HG03520 (cell line): ENCODE results near the gene PER1.

Experiments used
- ATAC-seq: cut with Tn5 transposase; IDR thresholded peaks from one replicate; pipeline ENCODE4 v1.9.1; 2021; ENCODE audit warnings: mild to moderate bottlenecking, moderate library complexity; ENCODE audit not compliant: unreplicated experiment

PER1 gene

DNA sequence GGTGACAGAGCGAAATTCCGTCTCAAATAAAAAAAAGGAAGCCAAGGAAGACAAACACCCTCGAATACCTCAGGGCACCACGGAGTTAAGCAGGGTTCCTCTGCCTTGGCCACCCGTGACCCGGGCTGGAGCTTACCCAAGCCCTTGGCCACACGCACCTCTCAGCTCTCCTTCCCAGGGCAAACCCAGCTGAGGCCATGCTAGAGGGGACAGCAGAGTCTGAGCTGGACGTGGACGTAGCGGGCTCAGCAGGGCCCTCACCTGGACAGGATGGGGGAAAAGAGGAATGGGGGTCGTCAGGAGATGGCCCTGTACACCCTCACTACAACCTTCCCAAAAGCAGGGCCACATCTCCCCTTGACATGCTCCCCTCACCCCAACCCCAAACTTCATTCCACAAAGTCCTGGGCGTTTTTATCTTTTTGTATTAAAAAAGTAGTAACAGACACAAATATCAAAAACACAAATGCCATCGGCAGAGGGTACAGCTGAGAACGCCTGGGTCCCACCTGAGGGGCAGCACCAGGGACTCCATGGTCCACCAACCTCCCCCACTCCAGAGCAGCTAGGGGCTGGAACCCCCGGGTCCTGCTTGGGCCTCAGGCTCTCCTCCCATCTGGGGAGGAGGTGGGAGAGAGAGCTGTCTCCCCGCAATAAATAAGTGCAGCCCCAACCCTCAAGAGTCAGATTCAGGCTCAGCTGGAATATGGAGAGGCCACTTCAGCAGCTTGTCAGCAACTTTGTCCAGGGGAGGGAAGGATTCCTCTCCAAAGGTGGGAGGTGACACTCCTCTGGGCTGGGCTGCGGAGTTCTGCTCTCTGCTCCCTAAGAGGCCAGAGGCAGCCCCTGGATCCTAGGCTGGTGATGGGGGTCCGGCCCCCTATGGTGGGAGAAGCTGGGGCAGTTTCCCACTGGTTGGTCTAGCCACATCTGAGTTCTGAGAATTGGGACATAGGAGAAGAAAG, 11.9 kb downstream of the PER1 start:
- ATAC-seq = no peak

DNA sequence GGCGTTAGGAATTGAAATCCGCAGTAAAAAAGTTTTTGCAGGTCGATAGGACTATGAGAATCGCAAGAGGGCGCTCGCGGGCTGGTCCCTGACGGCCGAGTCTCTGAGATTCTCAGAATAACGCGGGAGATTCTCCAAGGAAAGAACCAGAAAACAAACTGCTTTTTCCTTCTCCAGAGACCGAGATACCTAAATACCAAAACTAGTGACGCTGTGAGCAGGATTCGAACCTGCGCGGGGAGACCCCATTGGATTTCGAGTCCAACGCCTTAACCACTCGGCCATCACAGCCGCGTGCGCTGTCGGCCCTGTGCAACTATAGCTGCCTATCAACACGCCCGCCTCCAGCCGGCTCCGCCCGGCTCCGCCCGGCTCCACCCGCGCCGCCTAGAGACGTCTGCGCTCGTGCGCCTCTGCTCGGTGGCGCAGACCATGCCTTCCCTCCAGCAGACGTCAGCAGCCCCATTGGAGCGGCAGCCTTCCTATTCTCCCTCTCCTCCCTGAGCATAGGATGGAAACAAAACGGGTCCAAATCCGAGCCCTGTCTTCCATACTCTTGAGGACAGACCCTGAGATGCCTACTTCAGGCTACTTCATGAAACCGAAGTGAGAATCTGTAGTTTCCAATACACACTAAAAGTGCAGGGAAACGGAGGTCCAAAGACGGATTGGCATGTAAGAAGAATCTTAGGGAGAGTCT, 13.4 kb downstream of the PER1 start:
- ATAC-seq = peak; percentile 76

DNA sequence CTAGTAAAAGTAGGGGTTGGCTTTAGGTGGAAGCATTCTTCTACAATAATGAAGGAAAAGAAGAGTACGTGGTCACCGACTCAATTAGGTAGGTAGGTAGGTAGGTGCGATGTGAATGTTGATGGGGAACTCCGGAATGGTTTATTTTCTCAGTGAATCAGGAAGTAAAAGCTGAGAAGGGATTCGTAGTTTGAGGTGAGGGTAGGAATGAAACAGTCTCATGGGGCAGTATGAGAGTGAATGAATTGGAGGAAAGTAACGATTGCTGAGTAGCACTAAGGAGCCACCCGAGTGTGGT, 13.9 kb downstream of the PER1 start:
- no peak for ATAC-seq

DNA sequence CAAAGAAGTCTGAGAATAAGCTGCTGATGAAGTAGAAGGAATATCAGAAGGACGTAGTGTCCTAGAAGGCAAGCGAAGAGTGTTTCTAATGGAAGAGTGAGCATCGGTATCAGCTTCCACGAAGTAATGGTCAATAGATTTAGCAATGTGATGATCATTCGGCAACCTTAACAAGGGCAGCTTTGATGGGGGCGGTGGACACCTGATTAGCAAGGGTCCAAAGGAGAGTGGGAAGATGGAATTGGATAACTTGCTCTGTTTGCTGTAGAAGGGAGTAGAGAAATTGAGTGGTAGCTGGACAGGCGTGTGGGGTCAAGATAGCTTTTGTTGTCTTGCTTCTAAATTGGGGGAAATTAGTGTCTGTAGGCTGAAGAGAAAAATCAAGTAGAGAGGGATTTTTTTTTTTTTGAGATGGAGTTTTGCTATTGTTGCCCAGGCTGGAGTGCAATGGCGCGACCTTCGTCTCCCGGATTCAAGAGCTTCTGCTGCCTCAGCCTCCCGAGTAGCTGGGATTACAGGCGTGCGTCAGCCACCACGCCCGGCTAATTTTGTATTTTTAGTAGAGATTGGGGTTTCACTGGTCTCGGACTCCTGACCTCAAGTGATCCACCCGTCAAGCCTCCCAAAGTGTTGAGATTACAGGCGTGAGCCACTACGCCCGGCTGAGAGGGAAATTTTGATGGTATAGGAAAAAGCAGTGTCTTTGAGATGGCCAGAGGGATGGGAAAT, 14.4 kb downstream of the PER1 start:
- ATAC-seq = no peak

DNA sequence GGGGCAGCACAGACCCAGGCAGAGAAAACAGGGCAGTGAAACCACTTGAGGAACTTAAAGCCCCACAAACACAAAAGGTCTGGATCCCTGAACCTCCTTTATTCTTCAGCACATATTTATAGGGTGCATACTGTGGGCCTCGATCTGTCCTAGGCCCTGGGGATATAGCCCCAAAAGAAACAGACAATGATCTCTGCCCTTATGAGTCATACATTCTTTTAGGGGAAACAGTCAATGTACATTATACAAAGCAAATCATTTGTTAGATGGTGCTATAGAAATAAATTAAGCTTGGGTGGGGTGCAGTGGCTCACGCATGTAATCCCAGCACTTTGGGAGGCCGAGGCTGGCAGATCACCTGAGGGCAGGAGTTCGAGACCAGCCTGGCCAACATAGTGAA, 18.3 kb downstream of the PER1 start:
- no peak for ATAC-seq

DNA sequence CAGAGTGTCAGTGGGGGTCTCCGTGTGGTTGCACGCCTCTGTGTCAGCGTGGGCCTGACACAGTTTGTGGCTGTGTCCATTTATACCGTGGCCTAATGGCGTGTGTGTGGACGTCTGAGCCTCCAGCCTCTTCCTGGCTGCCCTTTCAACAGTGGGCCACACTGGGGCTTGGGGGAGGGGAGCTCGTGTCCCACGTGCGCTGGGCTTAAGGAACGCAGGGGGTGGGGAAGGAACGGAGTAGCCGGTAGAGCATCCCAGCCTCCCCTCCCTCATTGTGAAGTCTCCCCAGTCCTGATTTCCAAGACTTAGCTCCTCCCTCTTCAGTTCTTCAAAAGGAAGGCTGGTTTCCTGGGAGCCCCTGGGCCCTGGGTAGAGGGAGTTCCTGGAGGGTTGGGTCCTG, 18.8 kb downstream of the PER1 start:
- ATAC-seq = no peak

DNA sequence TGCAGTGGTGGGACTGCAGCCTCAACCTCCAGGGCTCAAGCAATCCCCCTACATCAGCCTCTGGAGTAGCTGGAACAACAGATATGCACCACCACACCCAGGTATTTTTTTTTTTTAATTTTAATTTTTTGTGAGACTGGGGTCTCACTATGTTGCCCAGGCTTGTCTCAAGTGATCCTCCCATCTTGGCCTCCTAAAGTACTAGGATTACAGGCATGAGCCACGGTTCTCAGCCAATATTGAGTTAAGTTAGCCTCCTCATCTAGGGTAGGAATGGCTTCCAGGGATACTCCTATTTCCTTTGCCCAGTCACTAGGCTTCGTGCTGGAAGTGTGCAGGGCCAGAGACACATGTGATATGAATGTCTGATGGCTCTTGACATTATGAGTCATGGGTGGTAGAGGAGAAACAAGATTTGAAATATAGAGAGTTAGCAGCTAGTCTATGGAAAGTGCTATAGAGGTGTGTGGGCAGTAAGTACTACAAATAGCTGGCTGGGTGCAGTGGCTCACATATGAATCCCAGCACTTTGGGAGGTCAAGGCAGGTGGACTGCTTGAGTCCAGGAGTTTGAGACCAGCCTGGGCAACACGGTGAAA, 20.3 kb downstream of the PER1 start:
- ATAC-seq = no peak

DNA sequence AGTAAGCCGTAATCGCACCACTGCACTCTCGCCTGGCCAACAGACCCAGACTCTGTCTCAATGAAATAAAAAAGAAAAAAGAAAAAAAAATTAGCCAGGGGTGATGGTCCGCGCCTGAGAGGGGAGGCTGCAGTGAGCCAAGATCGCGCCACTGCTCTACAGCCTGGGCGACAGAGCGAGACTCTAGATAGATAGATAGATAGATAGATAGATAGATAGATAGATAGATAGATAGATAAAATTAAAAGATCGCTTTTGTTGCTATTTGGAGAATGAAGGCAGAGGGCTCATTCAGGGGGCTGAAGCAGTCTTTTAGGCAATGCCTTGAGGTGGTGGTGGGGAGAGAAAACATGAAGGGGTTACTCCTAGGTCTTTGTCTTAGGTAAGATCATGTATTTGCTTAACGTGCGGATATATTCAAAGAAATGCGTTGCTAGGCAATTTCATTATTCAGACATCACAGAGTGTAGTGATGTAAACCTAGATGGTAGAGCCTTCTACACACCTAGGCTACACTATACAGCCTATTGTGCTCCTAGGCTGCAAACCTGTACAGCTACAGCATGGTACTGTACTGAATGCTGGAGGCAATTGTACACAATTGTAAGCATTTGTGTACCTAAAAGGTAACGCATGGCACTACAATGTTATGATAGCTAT, 23.9 kb downstream of the PER1 start:
- ATAC-seq = no peak

DNA sequence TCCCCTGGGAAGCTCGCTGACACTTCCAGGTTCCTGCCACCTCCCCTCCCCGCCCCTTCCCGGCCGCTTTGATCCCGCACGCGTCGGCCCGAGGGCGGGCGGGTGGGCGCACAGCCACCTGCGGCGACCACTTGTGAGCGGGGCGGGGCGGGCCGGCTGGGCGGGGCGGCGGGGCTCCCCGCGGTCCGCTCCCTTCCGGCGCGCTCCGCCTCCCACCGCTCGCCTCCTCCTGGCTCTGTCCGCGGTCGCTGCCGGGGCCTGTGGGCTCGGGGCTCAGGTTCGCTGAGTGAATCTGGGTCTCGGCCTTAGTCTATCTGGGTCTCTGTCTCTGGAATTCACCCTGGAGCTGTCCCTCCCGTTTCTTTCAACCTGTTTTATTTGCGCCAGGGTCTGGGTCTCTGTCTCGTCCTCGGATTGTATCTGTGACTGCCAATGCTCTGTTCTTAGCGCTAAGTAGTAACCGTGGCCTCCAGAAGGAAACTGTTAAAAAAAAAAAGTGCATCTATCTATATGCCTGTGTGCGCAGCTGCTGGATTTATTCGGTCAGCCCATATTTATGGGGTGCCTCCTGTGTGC, 25.6 kb downstream of the PER1 start:
- no peak for ATAC-seq

DNA sequence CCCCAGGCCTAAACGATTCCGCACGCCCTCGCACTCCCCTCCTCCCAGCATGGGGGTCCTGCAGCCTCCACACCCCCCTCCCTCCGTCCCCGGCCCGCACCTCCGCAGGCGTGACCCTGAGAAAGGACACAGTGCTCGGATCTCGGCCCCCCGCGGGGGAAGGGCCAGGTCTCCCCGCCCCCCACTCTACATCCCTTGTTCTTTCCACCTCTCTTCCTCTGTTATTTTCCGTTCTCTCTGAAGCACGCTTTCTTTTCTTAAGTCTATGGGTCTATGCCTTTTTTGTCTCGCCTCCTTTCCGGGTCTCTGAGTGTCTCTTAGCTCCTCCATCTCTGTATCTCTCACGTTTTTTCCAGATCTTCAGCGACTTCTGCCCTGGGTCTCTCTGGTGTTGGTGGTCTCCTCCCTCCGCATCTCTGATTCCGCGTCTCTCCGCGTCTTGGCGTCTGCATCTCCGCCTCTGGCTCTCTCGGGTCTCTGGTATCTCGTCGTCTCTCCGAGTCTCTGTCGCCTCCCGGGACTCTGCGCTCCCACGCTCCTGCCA, 26.2 kb downstream of the PER1 start:
- ATAC-seq = no peak

DNA sequence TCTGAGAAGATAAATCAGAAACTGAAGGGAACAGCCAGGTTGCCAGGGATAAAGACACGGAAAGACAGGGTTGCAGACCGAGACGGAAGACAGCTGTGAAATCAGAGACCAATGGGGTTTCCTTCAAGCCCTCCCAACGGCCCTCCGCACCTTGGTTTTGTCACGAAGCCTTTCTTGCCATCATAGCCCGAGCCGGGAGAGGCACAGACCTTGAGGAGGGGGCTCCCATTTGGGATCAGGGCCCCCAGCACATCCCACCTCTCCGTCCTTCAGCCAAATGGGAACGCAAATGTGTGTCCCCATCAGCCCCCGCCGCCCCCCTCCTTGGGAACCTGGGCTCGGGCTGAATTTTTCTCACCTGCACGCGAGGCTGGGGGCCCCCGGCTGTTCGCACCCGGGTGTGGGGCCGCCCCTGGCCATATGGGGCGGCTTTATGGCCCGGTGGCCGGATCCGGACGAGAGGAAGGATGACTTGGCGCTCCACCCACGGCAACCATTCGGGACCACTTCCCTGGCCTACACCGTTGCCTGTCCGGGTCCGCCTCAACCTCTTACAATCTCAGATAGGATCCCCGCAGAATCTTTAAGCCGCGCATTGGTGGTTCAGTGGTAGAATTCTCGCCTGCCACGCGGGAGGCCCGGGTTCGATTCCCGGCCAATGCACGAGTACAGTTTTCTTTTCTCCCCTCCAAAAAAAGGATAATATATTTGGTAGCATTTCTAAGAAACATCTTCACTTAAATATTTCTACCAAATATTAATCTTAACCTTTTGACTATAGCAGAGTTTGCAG, 26.9 kb downstream of the PER1 start:
- ATAC-seq = no peak

DNA sequence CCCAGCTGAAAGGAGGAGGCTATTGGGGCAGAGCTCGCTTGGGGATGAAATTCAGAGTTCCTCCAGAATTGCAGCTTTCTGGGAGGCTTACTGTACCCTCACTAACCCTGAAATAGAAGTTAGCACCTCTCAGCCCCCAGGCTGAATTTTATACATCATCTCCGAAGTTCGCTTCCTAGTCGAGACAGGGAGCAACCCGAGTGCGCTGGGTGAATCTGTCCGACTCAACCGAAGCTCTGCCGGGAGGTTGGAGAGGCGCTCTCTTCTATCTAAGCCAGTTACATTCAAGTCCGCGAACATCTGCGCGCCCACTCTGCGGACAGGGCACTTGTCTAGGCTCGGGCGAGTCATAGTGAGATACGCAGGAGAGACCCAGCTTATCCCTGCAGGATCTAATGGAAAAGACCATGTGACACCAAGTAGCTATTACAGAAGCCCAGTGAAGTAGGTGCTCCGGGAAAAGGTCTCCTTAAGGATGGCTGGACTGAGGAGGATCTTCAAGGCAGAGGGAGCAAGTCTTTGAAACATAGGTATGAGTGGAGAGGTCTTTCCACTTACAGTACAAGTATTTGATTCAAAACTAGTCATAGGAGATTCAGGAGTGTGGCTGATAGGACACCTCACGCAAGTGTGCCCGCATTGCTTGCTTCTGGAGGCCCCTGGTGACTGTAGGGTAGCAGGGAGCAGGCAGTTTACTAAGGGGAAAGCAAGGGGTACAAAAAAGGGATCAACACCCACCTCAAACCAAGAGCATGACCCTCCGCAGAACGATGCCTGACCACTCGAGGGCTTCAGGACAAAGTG, 27.7 kb downstream of the PER1 start:
- ATAC-seq = no peak

DNA sequence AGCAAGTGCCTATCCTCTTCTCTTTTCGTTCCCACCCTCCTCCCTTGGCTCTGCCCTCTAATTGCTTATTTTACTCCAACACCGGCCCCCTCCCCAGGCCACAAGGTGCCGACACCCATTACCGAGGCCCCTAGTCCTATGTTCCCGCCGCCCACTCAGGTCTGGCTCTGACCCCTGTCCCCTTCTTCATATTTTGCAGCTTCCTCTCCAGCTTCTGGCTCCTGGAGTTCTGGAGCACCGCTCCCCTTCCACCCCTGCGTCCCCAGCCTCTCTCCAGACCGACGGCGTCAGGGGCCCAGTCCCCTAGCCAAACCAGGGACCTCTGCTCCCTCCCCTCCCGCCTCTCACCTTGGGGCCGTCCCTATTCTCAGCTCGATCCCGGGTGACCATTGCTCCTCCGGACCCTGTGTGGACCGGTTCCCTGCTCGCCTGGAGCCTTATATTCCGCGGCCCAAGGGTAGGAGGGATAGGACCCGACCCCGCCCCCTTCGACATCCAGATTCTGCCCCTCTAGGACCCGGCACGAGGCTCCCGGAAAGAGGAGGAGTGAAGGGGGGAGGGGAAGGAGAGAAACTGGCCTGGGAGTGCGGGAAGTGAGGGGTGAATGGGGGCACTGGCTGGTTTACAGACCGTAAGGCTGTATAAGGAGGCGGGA, 28.4 kb downstream of the PER1 start, which contains the start of gene HES7:
Gene HES7 (minus strand): TSS at position 412 of the 655 bp plus-strand sequence. CDS start 22 bp downstream, at position 390.
- ATAC-seq = no peak

DNA sequence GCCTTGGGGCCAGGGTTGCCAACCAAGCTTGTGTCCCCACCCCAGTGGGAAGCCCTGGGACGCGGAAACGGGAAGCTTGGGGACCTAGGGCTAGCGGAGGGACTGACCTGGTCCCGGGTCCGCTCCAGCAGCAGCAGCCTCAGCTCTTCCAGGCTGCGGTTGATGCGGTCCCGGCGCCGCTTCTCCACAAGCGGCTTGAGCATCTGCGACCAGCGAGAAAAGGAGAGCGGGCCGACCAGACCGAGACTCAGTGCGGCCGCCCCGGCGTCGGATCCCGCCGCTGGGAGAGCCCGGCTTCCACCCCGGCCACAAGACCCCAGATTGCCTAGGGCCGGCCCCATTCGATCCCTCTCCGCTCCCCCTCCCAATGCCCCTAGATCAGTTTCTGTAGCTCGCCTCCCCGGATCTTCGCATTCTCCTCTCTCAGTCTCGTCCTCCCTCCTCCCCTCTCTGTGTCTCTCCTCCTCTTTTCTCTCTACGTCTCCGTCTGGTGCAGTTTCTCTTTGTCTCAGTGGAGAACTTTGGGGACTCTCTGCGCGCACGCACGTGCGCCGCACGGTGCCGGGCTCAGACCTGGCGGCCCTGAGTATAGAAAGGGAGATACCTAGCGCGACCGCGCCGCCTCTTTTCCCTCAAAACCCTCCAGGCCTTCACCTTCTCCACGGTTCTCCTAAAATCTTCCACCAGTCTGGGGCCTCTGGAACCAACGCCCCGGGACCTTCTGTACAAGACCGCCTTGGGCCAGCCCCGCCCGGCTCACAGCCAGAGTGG, 29.1 kb downstream of the PER1 start:
- ATAC-seq = no peak

DNA sequence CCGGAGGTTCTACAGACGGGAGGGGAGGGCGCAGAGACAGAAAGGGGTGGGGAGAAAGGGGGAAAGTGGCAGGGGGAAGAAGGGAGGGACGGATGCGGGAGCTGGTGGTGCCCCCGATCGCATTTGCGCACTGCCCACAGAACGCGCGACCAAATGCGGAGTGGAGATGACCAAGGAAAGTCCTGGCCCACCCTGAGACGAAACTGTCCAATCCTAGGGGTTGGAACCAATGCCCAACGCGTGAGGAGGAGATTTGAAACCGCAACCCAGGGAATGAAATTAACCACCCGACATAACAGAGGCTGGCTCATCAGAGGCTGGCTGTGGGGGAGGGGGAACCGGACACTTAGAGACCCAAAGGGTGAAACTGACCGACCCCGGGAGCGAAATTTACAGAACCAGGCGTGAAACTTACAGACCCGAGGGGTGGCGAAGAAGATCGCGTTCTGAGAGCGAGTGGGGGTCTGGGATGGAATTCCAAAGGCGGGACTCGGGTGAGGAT, 29.7 kb downstream of the PER1 start:
- no peak for ATAC-seq

DNA sequence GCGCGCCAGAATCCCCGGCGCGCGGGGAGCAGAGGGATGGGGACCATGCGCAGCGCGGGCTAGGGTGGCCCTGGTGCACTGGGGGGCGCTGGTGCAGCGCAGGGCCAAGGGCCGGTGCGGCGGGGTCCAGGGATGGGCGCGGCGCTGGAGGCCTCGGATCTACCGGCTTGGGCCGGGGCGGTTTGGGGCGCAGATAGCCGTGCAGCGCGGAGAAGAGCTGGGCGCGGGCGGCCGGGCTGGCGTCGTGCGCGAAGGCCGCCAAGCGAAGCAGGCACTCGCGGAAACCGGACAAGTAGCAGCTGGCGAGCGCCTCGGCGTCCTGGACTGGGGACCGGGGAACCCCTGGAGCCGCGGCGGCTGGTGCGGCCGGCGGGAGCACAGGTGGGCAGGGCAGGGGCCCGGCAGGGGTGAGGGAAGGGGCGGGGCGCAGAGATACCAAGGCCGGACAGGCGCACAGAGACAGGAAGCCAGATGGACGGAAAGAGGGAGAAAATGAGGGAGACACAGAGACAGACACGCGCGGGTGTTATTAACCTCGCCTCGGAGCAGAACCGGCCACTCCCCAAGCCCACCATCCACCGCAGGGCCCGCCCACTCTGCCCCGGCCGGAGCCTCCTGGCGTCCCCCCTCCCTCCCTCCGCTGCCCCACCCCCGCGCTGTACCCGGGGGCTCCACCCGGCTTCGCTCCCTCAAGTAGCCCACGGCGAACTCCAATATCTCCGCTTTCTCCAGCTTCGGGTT, 30.4 kb downstream of the PER1 start:
- ATAC-seq = no peak

DNA sequence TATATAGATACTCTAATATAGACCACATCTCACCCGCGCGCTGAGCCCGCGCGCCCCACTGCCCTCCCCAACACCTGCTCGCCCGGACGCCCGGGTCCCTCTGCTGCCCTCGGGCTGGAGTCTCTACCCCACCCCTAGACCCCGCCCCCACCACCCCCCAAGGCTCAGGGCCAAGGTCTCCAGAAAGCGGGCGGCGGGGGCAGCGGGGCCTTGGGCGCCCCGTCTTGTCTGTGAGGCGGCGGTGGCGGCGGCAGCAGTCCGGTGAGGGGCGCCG, 30.9 kb downstream of the PER1 start:
- no peak for ATAC-seq
